Activated CD4-positive, alpha-beta T cell treated with anti-CD3 and anti-CD28 coated beads, Interleukin-2, amount 50 U/mL, for 48 hours (primary cell): Measurements from ENCODE around the gene NMBR.
"Not testable (repeated sequence)": the region's sequence is repeated elsewhere in the genome, so short reads cannot be mapped to it uniquely, and the experiment has no call there.

Experiments
- DNase-seq, 2 experiments: peaks; one replicate each; pipeline ENCODE4 v3.0.0-alpha.2; 2020

The NMBR gene

DNA sequence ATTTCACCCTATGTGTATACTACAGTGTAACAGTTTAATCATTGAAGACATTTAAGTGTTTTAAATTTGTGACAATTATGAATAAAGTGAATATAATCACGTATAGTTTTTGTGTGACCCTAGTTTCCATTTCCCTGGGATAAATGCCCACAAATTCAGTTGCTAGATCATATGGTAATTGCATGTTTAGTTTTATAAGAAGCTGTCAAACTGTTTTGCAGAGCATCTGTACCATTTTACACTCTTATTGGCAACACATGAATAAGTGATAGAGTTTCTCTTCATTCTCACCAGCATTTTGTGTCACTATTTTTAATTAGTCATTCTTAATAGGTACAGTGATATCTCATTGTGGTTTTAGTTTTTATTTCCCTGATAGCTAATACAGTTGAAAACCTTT, 7.4 kb upstream of the NMBR start:
- DNase-seq, result no peak

DNA sequence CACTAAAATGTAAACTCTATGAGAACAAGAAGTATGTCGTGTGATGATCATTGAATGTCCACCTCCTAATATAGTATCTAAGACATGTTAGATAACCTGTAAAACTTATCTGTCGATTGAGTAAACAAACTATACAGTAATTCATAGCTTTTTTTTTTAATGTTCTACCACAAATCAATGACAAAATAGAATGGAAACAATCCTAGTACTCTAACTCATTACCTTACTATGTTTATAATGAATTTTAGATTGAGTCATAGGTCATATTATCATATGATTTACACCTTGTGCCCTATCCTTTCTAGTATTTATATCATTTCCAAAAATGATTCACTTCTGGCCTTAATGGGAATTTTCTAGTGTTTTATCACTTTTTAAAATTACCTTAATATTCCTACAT, 6.3 kb upstream of the NMBR start:
- no peak for DNase-seq

DNA sequence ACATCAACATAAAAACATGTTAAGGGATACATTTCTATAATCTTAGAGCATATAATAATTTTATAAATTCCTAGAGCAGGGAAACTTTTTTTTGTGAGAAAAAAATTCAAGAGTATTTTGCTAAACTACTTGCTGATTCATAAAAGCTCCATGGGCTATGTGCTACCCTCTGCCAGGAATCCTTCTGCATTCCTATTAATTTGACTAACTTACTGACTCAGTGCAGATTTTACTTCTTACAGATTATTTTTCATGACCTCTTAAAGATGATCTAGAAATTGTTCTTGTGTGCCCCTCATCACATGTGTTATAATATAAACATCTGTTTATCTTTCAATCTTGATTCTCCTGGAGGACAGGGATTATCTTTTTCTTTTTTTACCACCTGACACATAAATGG, 5.8 kb upstream of the NMBR start:
- no peak for DNase-seq

DNA sequence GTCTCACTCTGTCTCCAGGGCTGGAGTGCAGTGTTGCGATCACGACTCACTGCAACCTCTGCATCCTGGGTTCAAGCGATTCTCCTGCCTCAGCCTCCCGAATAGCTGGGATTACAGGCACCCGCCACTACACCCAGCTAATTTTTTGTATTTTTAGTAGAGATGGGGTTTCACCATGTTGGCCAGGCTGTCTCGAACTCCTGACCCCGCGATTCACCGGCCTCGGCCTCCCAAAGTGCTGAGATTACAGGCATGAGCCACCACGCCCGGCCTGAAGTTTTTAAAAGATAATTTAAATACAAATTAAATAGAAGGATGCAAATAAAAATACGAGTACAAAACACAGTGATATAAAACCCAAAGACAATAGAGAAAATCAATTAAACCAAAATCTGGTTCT, 5.4 kb downstream of the NMBR start:
- not testable (repeated sequence) for DNase-seq

DNA sequence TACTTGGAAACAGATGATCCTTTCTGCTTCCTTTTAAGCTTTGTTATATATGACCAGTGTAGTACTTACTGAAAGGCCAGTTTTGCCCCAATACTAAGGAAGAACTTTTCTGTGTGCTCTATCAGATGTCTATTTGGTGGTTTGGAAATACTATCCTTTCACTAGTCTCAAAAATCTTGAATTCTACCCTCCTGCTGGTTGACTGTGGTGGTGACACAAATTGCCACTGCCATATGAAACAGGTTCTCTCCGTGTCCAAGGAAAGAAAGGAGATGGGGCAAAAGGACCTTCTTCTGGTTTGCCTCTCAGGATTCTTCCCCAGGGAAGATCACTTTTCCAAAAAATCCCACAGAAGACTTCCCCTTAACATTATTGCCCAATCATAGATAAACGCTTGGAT, 8.0 kb downstream of the NMBR start:
- DNase-seq, result no peak

DNA sequence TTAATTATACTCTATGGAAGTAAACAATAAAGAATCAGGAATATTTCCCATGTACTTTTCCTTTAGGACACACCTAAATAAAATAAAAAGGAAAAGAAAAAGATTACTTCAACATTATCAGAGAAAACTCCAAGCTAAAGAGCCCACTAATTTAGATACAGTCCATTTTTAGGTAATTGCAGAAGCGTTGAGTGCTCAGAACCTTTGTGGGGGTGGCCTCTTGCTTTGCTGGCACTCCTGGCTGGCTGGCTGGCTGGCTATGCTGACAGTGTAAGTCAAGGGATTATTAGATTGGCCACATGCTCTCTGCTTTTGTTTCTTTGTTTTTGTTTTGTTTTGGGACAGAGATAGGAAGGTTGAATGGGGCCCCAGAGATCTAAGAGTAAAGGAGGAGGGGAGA, 14.3 kb downstream of the NMBR start, which contains the start of gene GJE1:
Gene GJE1 (plus strand): TSS at position 301 of the 400 bp plus-strand sequence. CDS start 234 bp downstream, outside the sequence.
- DNase-seq, result no peak

DNA sequence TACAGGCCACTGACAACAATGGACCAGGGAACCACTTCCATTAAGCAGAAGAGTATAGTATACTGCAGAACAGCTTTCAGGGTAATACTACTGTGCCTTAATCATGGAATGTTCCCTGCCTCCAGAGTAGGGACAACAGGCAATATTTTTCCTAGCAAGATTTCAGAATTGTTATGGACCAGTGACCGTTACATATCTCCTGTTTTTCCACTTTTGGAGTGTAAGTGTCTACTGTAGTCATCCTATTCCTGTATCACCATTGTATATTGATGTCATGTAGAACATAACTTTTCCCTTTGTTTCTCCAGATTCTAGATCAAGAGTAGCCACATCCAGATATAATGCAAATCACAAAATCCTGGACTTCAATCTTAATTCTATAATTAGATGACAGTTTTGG, 16.1 kb downstream of the NMBR start:
- DNase-seq, result no peak

DNA sequence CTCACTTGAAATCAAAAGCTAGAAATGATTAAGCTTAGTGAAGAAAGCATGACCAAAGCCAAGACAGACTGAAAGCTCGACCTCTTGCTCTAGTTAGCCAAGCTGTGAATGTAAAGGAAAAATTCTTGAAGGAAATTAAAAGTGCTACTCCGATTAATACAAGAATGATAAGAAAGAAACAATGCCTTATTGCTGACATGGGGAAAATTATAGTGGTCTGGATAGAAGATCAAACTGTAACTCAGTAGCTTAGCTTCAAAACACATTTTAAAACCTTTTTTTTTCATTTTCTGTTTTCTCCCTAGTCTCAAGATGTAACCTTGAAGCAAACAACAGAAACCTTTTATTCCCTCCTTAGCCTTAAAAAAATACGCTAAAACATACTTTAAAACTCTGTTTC, 25.6 kb downstream of the NMBR start:
- no peak for DNase-seq

DNA sequence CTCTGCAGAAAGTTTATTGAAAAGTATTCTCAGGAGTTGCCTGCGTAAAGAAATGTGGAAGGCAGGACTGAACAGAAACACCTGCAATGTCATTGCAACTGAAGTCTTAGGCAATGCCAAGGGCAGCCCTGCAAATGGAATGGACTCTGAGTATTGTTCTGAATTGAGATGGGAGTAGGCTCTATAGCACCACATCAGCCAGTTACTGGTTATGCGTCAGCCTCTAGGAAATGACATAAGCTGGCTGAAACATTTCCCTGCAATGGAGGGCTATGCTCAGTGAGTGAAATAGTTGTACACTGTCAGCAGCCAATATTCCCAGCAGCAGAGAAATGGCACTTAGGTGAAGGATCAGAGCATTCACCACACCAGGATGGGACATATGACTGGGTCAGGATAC, 28.0 kb downstream of the NMBR start:
- no peak for DNase-seq

DNA sequence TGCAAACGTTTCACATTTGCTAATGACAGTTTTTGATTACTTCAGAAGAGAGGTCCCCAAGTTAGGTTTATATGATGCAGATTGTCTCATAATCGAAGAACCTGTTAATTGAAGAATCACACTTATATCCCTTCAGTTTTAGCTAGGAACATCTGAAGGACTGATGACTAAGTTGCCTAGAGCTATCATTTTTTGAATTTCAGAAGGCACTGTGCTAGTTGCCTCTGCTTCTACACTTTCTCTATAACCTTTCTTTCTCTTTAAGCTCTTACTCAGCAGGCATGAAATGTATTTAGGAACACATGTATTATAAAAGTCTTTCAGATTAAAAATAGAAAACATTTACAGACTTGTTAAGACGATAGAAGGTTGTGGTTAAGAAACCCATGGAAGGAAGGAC, 28.6 kb downstream of the NMBR start:
- DNase-seq, result no peak

DNA sequence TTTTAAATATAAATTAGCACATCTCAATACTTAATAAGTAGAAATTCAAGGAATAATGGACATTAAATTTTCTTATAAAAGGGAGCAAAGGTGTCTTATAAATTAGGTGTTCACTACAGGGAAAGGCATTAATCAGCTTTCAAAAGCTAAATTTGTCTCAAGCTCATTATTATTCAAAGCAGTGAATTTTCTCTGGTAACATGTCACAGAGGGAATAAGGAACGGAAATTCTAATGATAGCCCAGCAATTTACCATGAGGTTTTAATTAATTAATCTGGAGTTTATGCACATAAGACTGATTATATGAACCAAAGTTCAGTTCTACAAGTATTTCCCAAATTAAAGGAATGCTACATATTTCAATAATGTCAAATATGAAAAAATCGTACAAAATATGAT, 29.6 kb downstream of the NMBR start:
- no peak for DNase-seq

DNA sequence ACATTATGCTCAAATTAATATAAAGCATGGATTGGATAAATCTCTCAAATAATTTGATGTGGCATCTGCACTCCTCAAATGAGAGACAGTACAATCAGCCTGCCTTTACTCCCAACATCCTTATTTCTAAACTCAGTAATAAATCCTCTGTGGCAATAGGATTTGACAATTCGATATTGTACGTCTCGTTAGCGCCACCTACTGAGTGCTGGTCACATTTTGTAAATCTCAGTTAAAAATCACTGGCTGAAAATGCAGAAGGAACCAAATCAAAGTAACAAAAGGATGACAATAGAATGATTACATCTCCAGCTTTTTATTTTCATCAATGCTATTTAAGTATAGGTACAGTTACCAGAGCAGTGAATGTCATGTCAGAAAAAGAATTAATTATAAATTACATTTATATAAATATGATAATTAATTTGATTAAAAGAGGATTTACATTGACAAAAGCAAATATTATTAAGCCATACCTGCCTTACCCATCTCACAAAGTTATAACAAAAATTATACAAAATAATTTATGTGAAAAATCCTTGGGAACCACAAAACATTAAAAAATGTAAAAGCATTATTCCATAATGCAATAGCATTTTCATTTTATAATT, 34.4 kb downstream of the NMBR start:
- DNase-seq, result peak; percentile 81 to 85

DNA sequence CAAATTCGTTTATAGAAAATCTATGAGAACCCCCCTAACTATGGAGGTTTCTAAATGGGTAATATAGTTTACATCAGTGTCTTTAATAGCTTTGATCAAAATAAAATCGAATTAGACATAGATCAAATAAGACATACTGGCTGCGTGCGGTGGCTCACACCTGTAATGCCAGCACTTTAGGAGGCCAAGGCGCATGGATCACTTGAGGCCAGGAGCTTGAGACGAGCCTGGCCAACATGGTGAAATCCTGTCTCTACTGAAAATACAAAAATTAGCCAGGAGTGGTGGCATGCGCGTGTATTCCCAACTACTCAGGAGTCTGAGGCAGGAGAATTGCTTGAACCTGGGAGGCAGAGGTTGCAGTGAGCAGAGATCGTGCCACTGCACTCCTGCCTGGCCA, 36.1 kb downstream of the NMBR start:
- DNase-seq, result not testable (repeated sequence)

DNA sequence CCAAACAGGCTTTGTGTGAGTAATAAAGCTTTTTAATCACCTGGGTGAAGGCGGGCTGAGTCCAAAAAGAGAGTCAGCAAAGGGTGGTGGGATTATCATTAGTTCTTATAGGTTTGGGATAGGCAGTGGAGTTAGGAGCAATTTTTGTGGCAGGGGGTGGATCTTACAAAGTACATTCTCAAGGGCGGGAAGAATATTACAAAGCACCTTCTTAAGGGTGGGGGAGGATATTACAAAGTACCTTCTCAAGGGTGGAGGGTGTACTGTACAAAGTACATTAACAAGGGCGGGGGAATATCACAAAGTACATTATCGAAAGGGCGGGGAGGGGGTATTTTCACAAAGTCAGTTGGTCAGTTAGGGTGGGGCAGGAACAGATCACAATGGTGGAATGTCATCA, 42.1 kb downstream of the NMBR start:
- DNase-seq, result not testable (repeated sequence)

DNA sequence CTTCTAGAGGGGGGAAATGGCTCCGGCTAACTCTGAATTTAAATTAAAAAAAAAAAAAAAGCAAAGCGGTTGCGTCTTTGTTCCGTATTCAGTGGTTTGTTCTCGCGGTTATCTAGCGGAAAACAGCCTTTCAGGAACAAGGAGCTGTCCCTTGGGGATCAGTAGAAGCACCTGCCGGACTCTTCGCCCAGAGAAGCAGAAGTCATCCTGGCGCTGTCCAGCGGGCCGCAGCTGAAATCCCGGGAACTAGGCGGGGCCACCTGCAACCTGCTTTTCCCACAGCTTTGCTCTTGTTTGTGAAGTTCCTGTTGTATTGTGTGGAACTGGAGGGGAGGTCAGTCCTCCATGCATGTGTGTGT, 58.1 kb downstream of the NMBR start:
- DNase-seq, result peak in 1 of 2 experiments; percentile 17

DNA sequence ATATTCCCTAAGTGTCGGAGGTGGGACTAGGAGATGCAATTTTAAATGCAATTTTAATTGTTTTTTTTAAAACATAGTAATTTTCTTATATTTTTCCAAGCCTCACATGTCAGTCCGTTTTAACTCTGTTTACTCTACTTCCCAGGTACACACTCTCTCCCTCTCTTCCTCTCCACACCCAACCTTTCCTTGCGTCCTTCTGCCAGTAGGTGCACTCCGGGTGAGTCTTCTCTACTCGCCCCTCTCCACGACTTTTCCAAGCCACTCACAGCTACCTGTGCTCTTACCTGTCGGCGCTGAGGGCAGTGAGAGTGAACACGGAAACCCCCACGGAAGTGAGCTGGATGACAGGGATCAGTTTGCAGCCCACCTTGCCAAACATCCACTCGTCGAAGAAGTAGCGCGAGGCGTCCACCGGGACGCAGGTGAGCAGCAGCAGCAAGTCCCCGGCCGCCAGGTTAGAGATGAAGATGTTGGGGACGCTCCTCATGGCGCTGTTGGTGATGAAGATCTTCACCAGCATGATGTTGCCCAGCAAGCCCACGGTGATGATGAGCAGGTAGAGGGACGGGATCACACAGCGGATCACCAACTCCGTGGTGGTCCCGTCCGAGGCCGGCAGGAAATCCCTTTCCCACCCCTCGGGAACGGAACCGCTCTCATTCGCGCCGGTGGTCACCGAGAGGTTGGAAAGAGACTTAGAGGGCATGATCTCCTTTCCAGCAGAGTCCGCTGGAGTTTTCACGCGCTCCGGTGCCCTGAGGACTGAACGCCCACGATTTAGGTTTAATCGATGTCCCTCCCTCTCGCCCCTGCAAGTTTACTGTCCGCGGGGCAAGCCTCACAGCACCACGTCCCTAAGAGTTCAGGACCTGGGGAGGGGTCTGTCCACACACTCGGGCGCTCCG, 58.7 kb downstream of the NMBR start:
- DNase-seq, result no peak

DNA sequence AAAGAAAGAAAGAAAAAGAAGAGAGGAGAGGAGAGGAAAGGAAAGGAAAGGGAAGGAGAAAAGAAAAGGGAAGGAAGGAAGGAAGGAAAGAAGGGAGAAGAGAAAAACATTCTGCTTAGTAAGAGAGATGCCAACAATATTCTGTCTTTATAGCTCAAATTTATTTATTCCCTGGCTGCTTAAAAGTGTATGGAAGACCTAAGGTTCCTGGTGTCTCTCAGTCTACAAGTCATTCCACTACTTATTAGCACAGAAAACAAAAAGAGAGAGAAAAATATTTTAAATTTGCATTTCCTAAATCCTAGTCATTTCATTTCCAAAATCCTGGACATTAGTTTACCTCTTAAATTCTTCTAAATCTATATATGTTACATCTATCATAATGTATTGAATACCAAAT, 67.8 kb downstream of the NMBR start:
- DNase-seq, result no peak

DNA sequence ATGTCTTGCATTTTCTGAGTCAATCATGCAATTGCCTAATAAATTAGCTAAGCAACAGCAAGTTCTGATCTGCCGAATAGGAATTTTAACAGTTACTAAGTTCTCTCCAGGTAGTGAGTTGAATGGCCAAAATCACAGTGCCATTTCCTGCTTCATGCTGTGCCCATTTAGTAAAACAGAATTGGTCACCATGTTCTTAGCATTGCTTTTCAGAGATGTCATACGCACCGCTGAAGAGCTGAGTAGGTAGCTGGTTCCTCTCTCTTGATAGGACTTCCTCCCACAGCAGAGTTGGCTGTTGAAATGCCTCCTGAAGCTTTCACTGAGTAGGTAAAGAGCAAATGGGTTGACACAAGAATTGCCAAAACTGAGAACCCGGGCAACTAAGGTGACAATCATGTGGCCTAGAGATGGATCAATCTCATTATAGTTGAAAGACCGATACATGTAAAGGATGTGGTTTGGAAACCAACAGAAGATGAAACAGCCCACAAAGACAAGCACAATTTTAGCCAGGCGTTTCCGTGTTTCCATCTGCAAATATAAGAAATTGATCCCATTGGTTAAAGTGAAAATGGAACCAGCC, 71.3 kb downstream of the NMBR start:
- DNase-seq, result no peak

DNA sequence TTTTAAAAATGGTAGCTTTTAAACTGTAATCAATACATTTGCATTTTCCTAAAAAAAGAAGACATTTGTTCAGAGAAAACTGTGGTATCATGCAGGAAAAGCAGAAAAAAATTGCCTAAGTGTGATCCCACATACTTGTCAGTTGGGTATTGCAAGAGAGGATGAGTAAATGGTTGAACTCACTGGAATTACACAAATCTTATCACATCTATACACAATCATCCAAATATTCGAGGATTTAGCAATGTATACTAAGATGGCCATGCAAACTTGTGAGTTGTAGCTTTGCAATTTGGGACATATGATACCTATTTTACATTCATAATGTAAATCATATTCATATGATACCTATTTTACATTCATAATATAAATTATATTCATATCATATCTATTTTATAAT, 72.4 kb downstream of the NMBR start:
- no peak for DNase-seq

DNA sequence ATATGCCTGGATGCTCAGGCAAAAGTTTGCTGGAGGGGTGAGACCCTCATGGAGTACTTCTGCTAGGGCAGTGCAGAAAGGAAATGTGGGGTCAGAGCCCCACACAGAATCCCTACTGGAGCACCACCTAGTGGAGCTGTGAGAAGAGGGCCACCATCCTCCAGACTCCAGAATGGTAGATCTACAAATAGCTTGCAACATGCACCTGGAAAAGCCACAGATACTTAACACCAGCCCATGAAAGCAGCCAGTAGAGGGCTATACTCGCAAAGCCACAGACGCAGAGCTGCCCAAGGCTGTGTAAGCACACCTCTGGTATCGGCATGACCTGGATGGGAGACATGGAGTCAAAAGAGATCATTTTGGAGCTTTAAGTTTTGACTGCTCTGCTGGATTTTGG, 74.9 kb downstream of the NMBR start:
- DNase-seq, result no peak

DNA sequence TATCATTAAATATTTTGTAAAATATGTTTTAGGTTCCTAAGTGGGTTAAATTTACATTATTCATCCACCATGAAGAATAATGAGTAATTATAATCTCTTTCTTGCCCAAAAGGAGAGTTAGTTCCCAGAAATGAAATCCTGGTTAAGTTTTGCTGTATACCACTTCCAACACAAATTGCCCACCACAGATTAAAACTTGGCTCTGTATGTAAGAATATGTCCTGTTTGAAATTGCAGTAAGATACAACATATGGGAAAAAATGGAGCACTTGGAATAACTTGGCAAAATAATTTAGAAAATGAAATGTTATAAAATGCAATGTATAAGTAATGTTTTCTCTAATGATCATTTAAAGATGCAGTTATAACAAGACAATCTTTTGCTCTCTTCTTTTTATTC, 78.5 kb downstream of the NMBR start:
- no peak for DNase-seq

DNA sequence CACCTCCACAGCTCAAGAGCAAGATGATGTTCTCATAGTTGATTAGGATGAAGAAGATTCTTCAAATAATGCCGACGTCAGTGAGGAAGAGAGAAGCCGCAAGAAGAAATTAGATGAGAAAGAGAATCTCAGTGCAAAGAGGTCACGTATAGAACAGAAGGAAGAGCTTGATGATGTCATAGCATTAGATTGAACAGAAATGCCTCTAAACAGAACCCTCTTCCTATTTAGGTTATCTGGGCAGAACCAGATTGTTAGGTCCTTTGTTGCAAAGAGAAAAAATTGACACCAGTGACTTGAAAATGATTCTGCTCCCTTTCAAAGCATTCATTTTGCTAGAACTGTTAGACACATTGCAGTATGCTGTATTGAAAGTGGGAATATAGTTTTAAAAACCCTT, 84.1 kb downstream of the NMBR start:
- DNase-seq, result not testable (repeated sequence)

DNA sequence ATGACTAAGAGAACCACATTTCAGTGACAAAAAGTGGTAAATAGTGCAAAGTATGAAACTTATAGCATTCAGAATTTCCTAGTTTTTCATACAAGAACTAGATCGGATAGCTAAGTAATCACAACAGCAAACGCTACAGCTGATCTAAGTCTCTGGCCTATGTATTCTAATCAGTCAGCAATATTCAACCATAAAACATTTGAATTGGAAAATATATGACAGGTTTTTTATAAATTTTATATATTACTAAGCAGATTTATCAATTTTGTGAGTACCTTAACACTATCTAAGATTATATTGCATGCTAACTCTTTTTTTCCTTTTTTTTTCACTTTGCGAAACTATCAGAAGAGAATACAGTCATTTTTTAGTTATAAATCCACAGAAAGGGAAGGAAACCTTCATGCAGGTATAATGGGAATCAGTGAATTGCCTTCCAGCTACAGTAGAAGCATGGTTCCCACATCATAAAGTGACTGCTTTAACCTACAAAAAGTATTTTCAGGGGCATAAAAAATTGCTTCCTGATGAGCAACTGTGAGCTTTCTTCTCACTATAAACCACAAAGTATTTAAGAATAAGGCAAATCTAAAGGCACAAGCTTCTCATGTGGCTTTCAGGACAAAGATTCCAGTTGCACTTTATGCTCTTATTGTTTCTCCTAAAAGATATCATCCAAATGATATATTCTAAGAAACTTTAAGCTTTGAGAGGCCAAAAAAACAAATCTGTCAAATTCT, 88.2 kb downstream of the NMBR start:
- DNase-seq, result no peak

DNA sequence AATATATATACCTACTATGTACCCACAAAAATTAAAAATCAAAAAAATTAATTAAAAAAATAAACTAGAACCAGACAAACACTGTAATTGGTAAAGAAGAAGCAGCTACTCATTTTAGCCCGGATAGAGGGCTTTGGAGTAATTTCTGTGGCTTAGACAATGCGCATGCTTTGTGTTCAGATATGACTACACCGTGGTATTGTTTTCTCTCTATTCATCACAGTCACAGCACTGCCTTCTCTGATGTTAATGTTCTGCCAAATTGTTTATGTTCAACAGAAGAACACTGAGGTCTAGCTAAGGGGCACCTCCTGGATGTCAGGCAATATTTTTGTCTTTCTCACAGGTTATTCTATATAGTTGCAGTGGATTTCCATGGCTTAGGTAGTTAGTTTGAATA, 91.7 kb downstream of the NMBR start:
- no peak for DNase-seq
